DOHH2 (cell line): ENCODE measurements around the gene SMIM45.

Experiments
- H3F3A ChIP-seq: fragments of 200-600 bp; sonication (generic), shearing (Covaris generic); 2 replicates; pipeline ENCODE4 v1.6.0; 2016; ENCODE audit warnings: antibody characterized with exemption, mild to moderate bottlenecking; ENCODE audit not compliant: control insufficient read depth, insufficient read depth
- H3K27ac ChIP-seq: fragments of 200-600 bp; sonication (generic); 2 replicates; pipeline ENCODE4 v1.5.1; 2014; ENCODE audit warnings: low read depth, mild to moderate bottlenecking, low read length, moderate library complexity
- H3K27me3 ChIP-seq: fragments of 200-600 bp; sonication (generic); 2 replicates; pipeline ENCODE4 v1.6.1; 2014; ENCODE audit warnings: mild to moderate bottlenecking, low read length, mixed read lengths; ENCODE audit not compliant: control insufficient read depth
- H3K36me3 ChIP-seq: fragments of 200-600 bp; sonication (generic); 2 replicates; pipeline ENCODE4 v1.6.1; 2014; ENCODE audit warnings: mild to moderate bottlenecking, low read length, moderate library complexity, mixed read lengths; ENCODE audit not compliant: control insufficient read depth
- H3K4me1 ChIP-seq: fragments of 200-600 bp; sonication (generic); 2 replicates; pipeline ENCODE4 v1.6.1; 2014; ENCODE audit warnings: mild to moderate bottlenecking, low read length, mixed read lengths; ENCODE audit not compliant: control insufficient read depth
- H3K4me2 ChIP-seq: fragments of 200-600 bp; sonication (generic); 2 replicates; pipeline ENCODE4 v1.6.0; 2014; ENCODE audit warnings: mild to moderate bottlenecking, low read length, moderate library complexity
- H3K4me3 ChIP-seq: fragments of 200-600 bp; sonication (generic); 2 replicates; pipeline ENCODE4 v1.5.1; 2014; ENCODE audit warnings: mild to moderate bottlenecking, low read length, mixed read lengths
- H3K79me2 ChIP-seq: fragments of 200-600 bp; sonication (generic); 2 replicates; pipeline ENCODE4 v1.6.1; 2014; ENCODE audit warnings: mild to moderate bottlenecking, low read length, mixed read lengths; ENCODE audit not compliant: control insufficient read depth
- H3K9me2 ChIP-seq: fragments of 200-600 bp; sonication (generic); replicated peaks from 2 replicates; pipeline ENCODE4 v1.6.1; 2014; ENCODE audit warnings: mild to moderate bottlenecking, low read length, mixed read lengths; ENCODE audit not compliant: control insufficient read depth
- H3K9me3 ChIP-seq: fragments of 200-600 bp; sonication (generic); 2 replicates; pipeline ENCODE4 v1.6.1; 2014; ENCODE audit warnings: antibody characterized with exemption, low read length, mixed read lengths; ENCODE audit not compliant: control insufficient read depth, insufficient read depth
- H4K20me1 ChIP-seq: fragments of 200-600 bp; sonication (generic); 2 replicates; pipeline ENCODE4 v1.6.0; 2014; ENCODE audit warnings: low read depth, mild to moderate bottlenecking, antibody characterized with exemption, low read length, moderate library complexity; ENCODE audit not compliant: control insufficient read depth, insufficient read depth
- EZH2phosphoT487 ChIP-seq: fragments of 200-600 bp; sonication (generic); IDR thresholded peaks from 2 replicates; pipeline ENCODE4 v1.6.1; 2017; ENCODE audit warnings: borderline replicate concordance, mild to moderate bottlenecking, antibody characterized with exemption, low read length, moderate library complexity, mixed read lengths
- TF ChIP-seq, protein P1 (sequence below): fragments of 200-600 bp; sonication (generic); IDR thresholded peaks from one replicate; pipeline ENCODE4 v1.5.1; 2014; ENCODE audit warnings: antibody characterized with exemption, mild to moderate bottlenecking, low read depth, low read length; ENCODE audit not compliant: poor library complexity, severe bottlenecking

The SMIM45 gene

GRCh38 chr22:41933411-41934177 is 18.4 kb upstream of the SMIM45 start:
- Histone ChIP-seq H3F3A (peaks cover 53% of the 10 kb centered on the region), H3K4me2 (peak overlapping the region; percentile 87), H3K79me2 (peaks cover 30% of the 10 kb centered on the region), H3K9me2 (no peaks in the 10 kb centered on the region), H3K9me3 (no peaks in the 10 kb centered on the region), H3K4me1 (peaks cover 100% of the 10 kb centered on the region), H3K27me3 (no peaks in the 10 kb centered on the region), H4K20me1 (no peaks in the 10 kb centered on the region), H3K4me3 (peak overlapping the region; percentile 52), H3K36me3 (peaks cover 66% of the 10 kb centered on the region), H3K27ac (peak overlapping the region; percentile 95)
- no peak for TF ChIP-seq EZH2phosphoT487
- TF ChIP-seq, protein P1, sequence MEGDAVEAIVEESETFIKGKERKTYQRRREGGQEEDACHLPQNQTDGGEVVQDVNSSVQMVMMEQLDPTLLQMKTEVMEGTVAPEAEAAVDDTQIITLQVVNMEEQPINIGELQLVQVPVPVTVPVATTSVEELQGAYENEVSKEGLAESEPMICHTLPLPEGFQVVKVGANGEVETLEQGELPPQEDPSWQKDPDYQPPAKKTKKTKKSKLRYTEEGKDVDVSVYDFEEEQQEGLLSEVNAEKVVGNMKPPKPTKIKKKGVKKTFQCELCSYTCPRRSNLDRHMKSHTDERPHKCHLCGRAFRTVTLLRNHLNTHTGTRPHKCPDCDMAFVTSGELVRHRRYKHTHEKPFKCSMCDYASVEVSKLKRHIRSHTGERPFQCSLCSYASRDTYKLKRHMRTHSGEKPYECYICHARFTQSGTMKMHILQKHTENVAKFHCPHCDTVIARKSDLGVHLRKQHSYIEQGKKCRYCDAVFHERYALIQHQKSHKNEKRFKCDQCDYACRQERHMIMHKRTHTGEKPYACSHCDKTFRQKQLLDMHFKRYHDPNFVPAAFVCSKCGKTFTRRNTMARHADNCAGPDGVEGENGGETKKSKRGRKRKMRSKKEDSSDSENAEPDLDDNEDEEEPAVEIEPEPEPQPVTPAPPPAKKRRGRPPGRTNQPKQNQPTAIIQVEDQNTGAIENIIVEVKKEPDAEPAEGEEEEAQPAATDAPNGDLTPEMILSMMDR: no peak

DNA sequence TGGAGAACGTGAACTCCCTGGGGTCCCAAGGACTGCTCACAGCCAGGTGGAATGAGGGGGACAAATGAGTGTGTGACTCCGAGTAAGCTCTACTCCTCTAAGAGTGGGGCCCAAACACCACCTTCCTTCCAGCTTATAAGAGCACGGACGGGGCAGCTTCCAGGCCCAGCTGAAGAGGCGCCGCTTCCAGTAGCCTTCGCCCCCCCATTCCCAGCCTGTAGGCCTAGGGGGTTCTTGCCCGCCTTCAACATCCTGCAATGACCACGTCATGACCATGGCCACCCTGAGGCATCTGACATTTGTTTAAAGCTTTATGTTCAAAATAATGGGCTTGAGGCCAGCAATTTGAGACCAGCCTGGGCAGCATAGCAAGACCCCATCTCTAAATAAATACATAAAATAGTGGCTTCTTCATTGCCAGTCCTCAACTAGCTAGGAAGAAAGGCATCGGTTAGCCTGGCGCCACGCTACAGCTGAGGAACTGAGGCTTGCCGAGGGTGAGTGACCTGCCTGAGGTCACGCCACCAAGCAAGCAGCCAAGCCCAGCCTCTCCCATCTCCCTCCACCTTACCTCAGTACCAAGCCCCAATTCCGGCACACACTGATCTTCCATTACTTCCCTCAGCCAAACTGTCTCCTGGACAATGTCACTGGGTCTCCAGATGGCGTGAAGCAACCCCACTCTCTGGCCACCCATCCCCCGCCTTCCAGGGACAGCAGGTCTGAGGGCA is 17.5 kb upstream of the SMIM45 start:
- Histone ChIP-seq H3K4me3 (peak overlapping the region; percentile 52), H4K20me1 (no peaks in the 10 kb centered on the region), H3K27ac (peak overlapping the region; percentile 95), H3K4me2 (peak overlapping the region; percentile 87), H3K4me1 (peaks cover 100% of the 10 kb centered on the region), H3K9me3 (no peaks in the 10 kb centered on the region), H3K36me3 (peaks cover 70% of the 10 kb centered on the region), H3K27me3 (no peaks in the 10 kb centered on the region), H3K79me2 (peaks cover 39% of the 10 kb centered on the region), H3F3A (peaks cover 58% of the 10 kb centered on the region), H3K9me2 (no peaks in the 10 kb centered on the region)
- TF ChIP-seq, protein P1: no peak
- no peak for TF ChIP-seq EZH2phosphoT487

- H3K4me3 ChIP-seq: peak overlapping the region; percentile 52
- TF ChIP-seq, protein P1: no peak
- no peak for TF ChIP-seq EZH2phosphoT487
- peaks cover 100% of the 10 kb centered on the region for H3K4me1 ChIP-seq
- peaks cover 43% of the 10 kb centered on the region for H3K79me2 ChIP-seq
- H3K9me3 ChIP-seq: no peaks in the 10 kb centered on the region
- peak overlapping the region; percentile 95 for H3K27ac ChIP-seq
- H3F3A ChIP-seq: peaks cover 60% of the 10 kb centered on the region
- peak overlapping the region; percentile 87 for H3K4me2 ChIP-seq
- no peaks in the 10 kb centered on the region for H3K9me2 ChIP-seq
- H3K36me3 ChIP-seq: peaks cover 73% of the 10 kb centered on the region
- no peaks in the 10 kb centered on the region for H4K20me1 ChIP-seq
- H3K27me3 ChIP-seq: no peaks in the 10 kb centered on the region
Measured at GRCh38 chr22:41935015-41935351, 17.0 kb upstream of the SMIM45 start.
